HEK293 (cell line): ENCODE data around the gene RAB13.

Source experiments
- CTCF ChIA-PET: fragments of 350-600 bp; formaldehyde crosslinking; extraction: SDS; loops from one replicate; lab custom pipeline; 2021; ENCODE audit warnings: antibody characterized with exemption; lab: Yijun Ruan, JAX
- POLR2A ChIA-PET: fragments of 300-600 bp; formaldehyde crosslinking; extraction: SDS; loops from one replicate; lab custom pipeline; 2020; ENCODE audit warnings: antibody characterized with exemption, inconsistent platforms; lab: Yijun Ruan, JAX
- H3K27ac ChIP-seq: fragments of 200-500 bp; sonication (Bioruptor generic); 2 replicates; pipeline ENCODE4 v1.5.1; 2014; ENCODE audit warnings: low read depth, low read length, control low read depth, inconsistent platforms; ENCODE audit errors: extremely low read depth
- H3K36me3 ChIP-seq, 2 experiments: fragments of 200-500 bp in 1 of 2; sonication (Bioruptor generic) in 1 of 2; 1 replicate in 1 of 2; 2 replicates in 1 of 2; pipeline ENCODE4 v1.5.1; 2014 to 2017; ENCODE audit warnings: inconsistent platforms in 2 of 2, low read length in 2 of 2; ENCODE audit not compliant: control insufficient read depth in 2 of 2, insufficient read depth in 1 of 2
- H3K4me1 ChIP-seq: fragments of 200-500 bp; sonication (Bioruptor generic); 2 replicates; pipeline ENCODE4 v1.5.1; 2014; ENCODE audit warnings: mild to moderate bottlenecking, low read length, inconsistent platforms; ENCODE audit not compliant: control insufficient read depth, insufficient read depth
- H3K4me3 ChIP-seq: 2 replicates; pipeline ENCODE4 v1.5.1; 2011; ENCODE audit warnings: low read depth, mild to moderate bottlenecking, control low read depth, low read length, moderate library complexity
- H3K9me3 ChIP-seq: fragments of 200-500 bp; sonication (Bioruptor generic); 2 replicates; pipeline ENCODE4 v1.5.1; 2014; ENCODE audit warnings: low read depth, low read length, inconsistent platforms; ENCODE audit not compliant: control insufficient read depth, insufficient read depth
- FEZF1 ChIP-seq: fragments of 450-650 bp; formaldehyde crosslinking; IDR thresholded peaks from 2 replicates; pipeline ENCODE4 v1.5.1; 2016; ENCODE audit warnings: missing biosample characterization, missing genetic modification characterization
- OSR2 ChIP-seq: fragments of 450-650 bp; formaldehyde crosslinking; IDR thresholded peaks from 2 replicates; pipeline ENCODE4 v1.5.1; 2016; ENCODE audit warnings: missing biosample characterization, missing genetic modification characterization
- SP7 ChIP-seq: fragments of 450-650 bp; formaldehyde crosslinking; IDR thresholded peaks from 2 replicates; pipeline ENCODE4 v1.5.1; 2016; ENCODE audit warnings: missing biosample characterization, missing genetic modification characterization
- ZBTB1 ChIP-seq: fragments of 450-650 bp; formaldehyde crosslinking; IDR thresholded peaks from 2 replicates; pipeline ENCODE4 v1.5.1; 2016; ENCODE audit warnings: missing biosample characterization, missing genetic modification characterization
- ZBTB11 ChIP-seq: fragments of 450-650 bp; formaldehyde crosslinking; conservative IDR thresholded peaks from 2 replicates; pipeline ENCODE4 v1.5.1; 2016; ENCODE audit warnings: low read depth, missing biosample characterization, missing genetic modification characterization
- ZBTB8A ChIP-seq: fragments of 450-650 bp; formaldehyde crosslinking; IDR thresholded peaks from 2 replicates; pipeline ENCODE4 v1.5.1; 2016; ENCODE audit warnings: missing biosample characterization, missing genetic modification characterization
- ZNF155 ChIP-seq: fragments of 450-650 bp; formaldehyde crosslinking; IDR thresholded peaks from 2 replicates; pipeline ENCODE4 v1.5.1; 2016; ENCODE audit warnings: missing biosample characterization, missing genetic modification characterization
- ZNF202 ChIP-seq: fragments of 450-650 bp; formaldehyde crosslinking; IDR thresholded peaks from 2 replicates; pipeline ENCODE4 v1.5.1; 2016; ENCODE audit warnings: missing biosample characterization, missing genetic modification characterization, borderline replicate concordance
- ZNF221 ChIP-seq: fragments of 450-650 bp; formaldehyde crosslinking; IDR thresholded peaks from 2 replicates; pipeline ENCODE4 v1.5.1; 2017; ENCODE audit warnings: missing biosample characterization, missing genetic modification characterization, borderline replicate concordance
- ZNF23 ChIP-seq: fragments of 450-650 bp; formaldehyde crosslinking; IDR thresholded peaks from 2 replicates; pipeline ENCODE4 v1.5.1; 2016; ENCODE audit warnings: missing biosample characterization, missing genetic modification characterization, borderline replicate concordance
- ZNF239 ChIP-seq: fragments of 450-650 bp; formaldehyde crosslinking; IDR thresholded peaks from 2 replicates; pipeline ENCODE4 v1.5.1; 2016; ENCODE audit warnings: missing biosample characterization, missing genetic modification characterization
- ZNF433 ChIP-seq: fragments of 450-650 bp; formaldehyde crosslinking; IDR thresholded peaks from 2 replicates; pipeline ENCODE4 v1.5.1; 2016; ENCODE audit warnings: missing biosample characterization, missing genetic modification characterization, low read depth
- ZNF529 ChIP-seq: fragments of 450-650 bp; formaldehyde crosslinking; IDR thresholded peaks from 2 replicates; pipeline ENCODE4 v1.5.1; 2017; ENCODE audit warnings: missing genetic modification characterization, missing biosample characterization; ENCODE audit not compliant: insufficient replicate concordance
- ZNF530 ChIP-seq: fragments of 450-650 bp; formaldehyde crosslinking; IDR thresholded peaks from 2 replicates; pipeline ENCODE4 v1.5.1; 2016; ENCODE audit warnings: low read depth, missing biosample characterization, missing genetic modification characterization
- ZNF561 ChIP-seq: fragments of 450-650 bp; IDR thresholded peaks from 2 replicates; pipeline ENCODE4 v1.5.1; 2018; ENCODE audit warnings: missing biosample characterization, missing genetic modification characterization, borderline replicate concordance
- ZNF580 ChIP-seq: fragments of 450-650 bp; formaldehyde crosslinking; IDR thresholded peaks from 2 replicates; pipeline ENCODE4 v1.5.1; 2016; ENCODE audit warnings: missing biosample characterization, missing genetic modification characterization
- ZNF768 ChIP-seq: fragments of 450-650 bp; formaldehyde crosslinking; IDR thresholded peaks from 2 replicates; pipeline ENCODE4 v1.5.1; 2018; ENCODE audit warnings: missing biosample characterization, mild to moderate bottlenecking, missing genetic modification characterization
- ZSCAN23 ChIP-seq: fragments of 450-650 bp; formaldehyde crosslinking; IDR thresholded peaks from 2 replicates; pipeline ENCODE4 v1.5.1; 2016; ENCODE audit warnings: missing biosample characterization, missing genetic modification characterization

Gene RAB13

GRCh38 chr1:153938996-153939395, 47.1 kb downstream of the RAB13 start (continued):
- no peak for TF ChIP-seq ZBTB11

- no peak overlapping the region for H3K4me3 ChIP-seq
- ChIA-PET CTCF (interaction anchor here (1.0 kb wide), 1 partner anchor 9 kb away, joined by 4 read pairs; the partner anchor contains the start of gene DENND4B), POLR2A (no interaction called here)
- TF ChIP-seq FEZF1 (tag by site-specific recombination) = no peak
- TF ChIP-seq ZNF433 (tag by site-specific recombination) = no peak
- TF ChIP-seq ZNF580 (tag by site-specific recombination) = no peak
- TF ChIP-seq ZSCAN23 (tag by site-specific recombination) = no peak
- TF ChIP-seq ZBTB8A = no peak
- TF ChIP-seq ZNF23 (tag by site-specific recombination) = no peak
- no peak for TF ChIP-seq ZNF529 (tag by site-specific recombination)
- no peak for TF ChIP-seq ZNF239 (tag by site-specific recombination)
- TF ChIP-seq ZNF202 = no peak
- TF ChIP-seq ZNF561 (tag by site-specific recombination) = no peak
- TF ChIP-seq ZNF768 = no peak
- TF ChIP-seq ZBTB11 = no peak
- TF ChIP-seq ZNF155 (tag by site-specific recombination) = no peak
- no peak overlapping the region for H3K27ac ChIP-seq
- H3K9me3 ChIP-seq = no peaks in the 10 kb centered on the region
- H3K4me1 ChIP-seq = no peaks in the 10 kb centered on the region
- peaks cover 4 to 93% of the 10 kb centered on the region in 2 experiments; a peak in 2 of 3 replicates for H3K36me3 ChIP-seq
Measured at GRCh38 chr1:153937331-153937730, 48.8 kb downstream of the RAB13 start.

- Histone ChIP-seq H3K4me3 (no peak overlapping the region), H3K4me1 (no peaks in the 10 kb centered on the region), H3K36me3 (peaks cover 4 to 88% of the 10 kb centered on the region in 2 experiments; a peak in 2 of 3 replicates), H3K9me3 (no peaks in the 10 kb centered on the region), H3K27ac (no peak overlapping the region)
- ChIA-PET CTCF (no interaction called here), POLR2A (no interaction called here)
- TF ChIP-seq SP7 (no peak), OSR2 (no peak), ZBTB1 (tag by site-specific recombination) (no peak), ZNF221 (tag by site-specific recombination) (no peak), ZNF530 (no peak)
Measured at GRCh38 chr1:153936011-153936802, 49.9 kb downstream of the RAB13 start.
